Left lung (tissue), 10 donors: ENCODE data around the gene GABARAP. TPM values are rescaled to one million over a fixed set of nuclear protein-coding genes. Genes with fewer than 3 reads are reported as not detected.

ENCODE experiments used
- ATAC-seq: fragments of 200-7000 bp; cut with Tn5 transposase; one replicate; pipeline ENCODE4 v1.9.1; 2020; ENCODE audit warnings: moderate library complexity
- DNase-seq, 4 donors: peaks; one replicate each; pipeline ENCODE4 v3.0.0-alpha.2; 2013 to 2020
- H3K27ac ChIP-seq, 2 donors: fragments of 200-600 bp; sonication (generic) in 1 of 2; one replicate each; pipeline versions ENCODE4 v1.5.0 to v1.8.0; 2020 to 2021
- H3K27me3 ChIP-seq, 2 donors: fragments of 200-600 bp; sonication (generic) in 1 of 2; one replicate each; pipeline versions ENCODE4 v1.5.0 to v1.8.0; 2020 to 2021
- H3K36me3 ChIP-seq, 2 donors: fragments of 200-600 bp; sonication (generic) in 1 of 2; one replicate each; pipeline versions ENCODE4 v1.5.0 to v1.8.0; 2020 to 2021
- H3K4me1 ChIP-seq, 2 donors: fragments of 200-600 bp; one replicate each; pipeline ENCODE4 v1.8.0; 2021
- H3K4me3 ChIP-seq, 2 donors: fragments of 200-600 bp; sonication (generic) in 1 of 2; one replicate each; pipeline versions ENCODE4 v1.5.0 to v1.8.0; 2020 to 2021; ENCODE audit warnings: mild to moderate bottlenecking in 1 of 2
- H3K9me3 ChIP-seq, 2 donors: fragments of 200-600 bp; sonication (generic) in 1 of 2; one replicate each; pipeline versions ENCODE4 v1.5.0 to v1.8.0; 2020 to 2021
- intact Hi-C, 2 donors: fragments of 100-400 bp; cut with DNase I; formaldehyde crosslinking; loops; one replicate each; pipeline versions ENCODE4 v1.11.2 to v1.14.2; 2022
- polyA plus RNA-seq, 6 donors: library from polyadenylated mRNA; unstranded; fragments of 120-200 nt; gene quantifications; one replicate each; pipeline ENCODE4 v1.2.1, GENCODE V29; 2013; ENCODE audit not compliant: insufficient read length in 6 of 6
- total RNA-seq, 2 donors: library from RNA; stranded (reverse); fragmentation: NEBNext Ultra II Directional; extraction: Animal tissue kit (Norgen Biotek cat#: 25700); gene quantifications; one replicate each; pipeline ENCODE4 v1.2.1, GENCODE V29; 2021
- TF ChIP-seq, protein P1 (sequence below), 2 donors: fragments of 200-600 bp; sonication (generic) in 1 of 2; IDR thresholded peaks; one replicate each; pipeline versions ENCODE4 v1.5.0 to v1.8.0; 2021; ENCODE audit warnings: antibody characterized with exemption in 2 of 2
- donor health status: DM: no; HTN: yes; CAD: no.
- donor health status: DM: no; HTN: no; CAD: no.

The GABARAP gene
- total and polyA plus RNA-seq, 8 donors: 442 to 559 (median 492) TPM

DNA sequence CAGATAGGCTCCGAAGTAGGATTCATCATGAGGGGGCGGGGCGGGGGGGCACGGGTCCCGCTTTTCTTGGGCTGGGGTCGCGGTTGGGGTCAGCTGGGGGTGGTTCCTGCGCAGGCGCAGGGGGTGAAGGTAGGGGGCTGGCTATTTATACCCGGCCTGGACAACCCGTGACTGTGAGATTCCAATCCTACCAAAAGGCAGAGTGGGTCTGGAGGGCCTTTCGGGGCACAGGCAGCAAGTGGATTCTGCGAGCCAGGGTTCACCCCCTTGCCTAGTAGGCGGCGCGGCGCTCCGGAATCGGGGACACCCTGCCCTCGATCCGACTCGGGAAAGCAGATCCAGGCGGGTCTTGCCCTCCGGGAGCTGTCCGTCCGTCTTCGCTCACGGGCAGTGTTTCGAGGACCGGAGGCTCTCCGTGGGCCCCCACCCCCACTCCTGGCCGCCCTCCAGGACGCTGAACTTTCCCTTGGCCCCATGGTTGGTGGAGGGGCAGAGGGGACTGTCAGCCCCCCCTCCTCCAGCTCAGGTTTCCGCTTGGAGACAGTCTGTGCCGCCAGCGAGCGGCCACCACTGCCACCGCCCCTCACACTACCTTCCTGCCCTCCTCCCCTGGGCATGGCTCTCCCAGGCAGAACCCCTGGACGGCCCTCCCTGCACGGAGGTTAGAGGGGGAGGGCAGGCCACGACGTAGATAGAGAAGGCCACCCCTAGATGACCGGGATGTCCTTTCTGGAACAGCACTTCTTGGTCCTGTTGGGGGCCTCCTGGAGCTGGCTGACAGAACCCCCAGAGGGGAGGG is 39.9 kb upstream of the GABARAP start:
- H3K27ac ChIP-seq: no peak overlapping the region
- no peaks in the 10 kb centered on the region for H3K9me3 ChIP-seq
- H3K27me3 ChIP-seq: peaks cover 0 to 45% of the 10 kb centered on the region in 2 donors
- H3K36me3 ChIP-seq: no peaks in the 10 kb centered on the region
- DNase-seq: no peak
- intact Hi-C loops: no loop called here
- no peak for ATAC-seq
- TF ChIP-seq, protein P1, sequence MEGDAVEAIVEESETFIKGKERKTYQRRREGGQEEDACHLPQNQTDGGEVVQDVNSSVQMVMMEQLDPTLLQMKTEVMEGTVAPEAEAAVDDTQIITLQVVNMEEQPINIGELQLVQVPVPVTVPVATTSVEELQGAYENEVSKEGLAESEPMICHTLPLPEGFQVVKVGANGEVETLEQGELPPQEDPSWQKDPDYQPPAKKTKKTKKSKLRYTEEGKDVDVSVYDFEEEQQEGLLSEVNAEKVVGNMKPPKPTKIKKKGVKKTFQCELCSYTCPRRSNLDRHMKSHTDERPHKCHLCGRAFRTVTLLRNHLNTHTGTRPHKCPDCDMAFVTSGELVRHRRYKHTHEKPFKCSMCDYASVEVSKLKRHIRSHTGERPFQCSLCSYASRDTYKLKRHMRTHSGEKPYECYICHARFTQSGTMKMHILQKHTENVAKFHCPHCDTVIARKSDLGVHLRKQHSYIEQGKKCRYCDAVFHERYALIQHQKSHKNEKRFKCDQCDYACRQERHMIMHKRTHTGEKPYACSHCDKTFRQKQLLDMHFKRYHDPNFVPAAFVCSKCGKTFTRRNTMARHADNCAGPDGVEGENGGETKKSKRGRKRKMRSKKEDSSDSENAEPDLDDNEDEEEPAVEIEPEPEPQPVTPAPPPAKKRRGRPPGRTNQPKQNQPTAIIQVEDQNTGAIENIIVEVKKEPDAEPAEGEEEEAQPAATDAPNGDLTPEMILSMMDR (IDR thresholded peaks at IDR 0.05): no peak
- H3K4me3 ChIP-seq: peak overlapping the region; percentile 31 to 46
- H3K4me1 ChIP-seq: peaks cover 17 to 24% of the 10 kb centered on the region in 2 donors

DNA sequence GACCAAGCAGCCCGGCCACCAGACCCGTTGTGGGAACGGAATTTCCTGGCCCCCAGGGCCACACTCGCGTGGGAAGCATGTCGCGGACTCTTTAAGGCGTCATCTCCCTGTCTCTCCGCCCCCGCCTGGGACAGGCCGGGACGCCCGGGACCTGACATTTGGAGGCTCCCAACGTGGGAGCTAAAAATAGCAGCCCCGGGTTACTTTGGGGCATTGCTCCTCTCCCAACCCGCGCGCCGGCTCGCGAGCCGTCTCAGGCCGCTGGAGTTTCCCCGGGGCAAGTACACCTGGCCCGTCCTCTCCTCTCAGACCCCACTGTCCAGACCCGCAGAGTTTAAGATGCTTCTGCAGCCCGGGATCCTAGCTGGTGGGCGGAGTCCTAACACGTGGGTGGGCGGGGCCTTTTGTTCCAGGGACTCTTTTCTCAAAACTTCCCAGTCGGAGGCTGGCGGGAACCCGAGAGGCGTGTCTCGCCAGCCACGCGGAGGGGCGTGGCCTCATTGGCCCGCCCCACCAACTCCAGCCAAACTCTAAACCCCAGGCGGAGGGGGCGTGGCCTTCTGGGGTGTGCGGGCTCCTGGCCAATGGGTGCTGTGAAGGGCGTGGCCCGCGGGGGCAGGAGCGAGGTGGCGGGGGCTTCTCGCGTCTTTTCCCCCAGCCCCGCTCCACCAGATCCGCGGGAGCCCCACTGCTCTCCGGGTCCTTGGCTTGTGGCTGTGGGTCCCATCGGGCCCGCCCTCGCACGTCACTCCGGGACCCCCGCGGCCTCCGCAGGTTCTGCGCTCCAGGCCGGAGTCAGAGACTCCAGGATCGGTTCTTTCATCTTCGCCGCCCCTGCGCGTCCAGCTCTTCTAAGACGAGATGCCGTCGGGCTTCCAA is 39.1 kb upstream of the GABARAP start, which contains the start of gene SLC2A4:
SLC2A4 (plus strand) TSS at position 645 of the 879 bp plus-strand sequence; CDS start at position 862, 217 bp downstream.
- TF ChIP-seq, protein P1 (IDR thresholded peaks at IDR 0.05): no peak
- Histone ChIP-seq H3K27ac (peak within 1 kb of the TSS; percentile 62 to 65), H3K4me3 (peak within 1 kb of the TSS; percentile 31 to 46), H3K36me3 (no peaks in the 10 kb centered on the region), H3K9me3 (no peaks in the 10 kb centered on the region), H3K27me3 (peaks cover 0 to 39% of the 10 kb centered on the region in 2 donors), H3K4me1 (peaks cover 17 to 24% of the 10 kb centered on the region in 2 donors)
- intact Hi-C loops: no loop called here
- ATAC-seq (peak; percentile 94), DNase-seq (peak; percentile 77 to 96 (median 94))

DNA sequence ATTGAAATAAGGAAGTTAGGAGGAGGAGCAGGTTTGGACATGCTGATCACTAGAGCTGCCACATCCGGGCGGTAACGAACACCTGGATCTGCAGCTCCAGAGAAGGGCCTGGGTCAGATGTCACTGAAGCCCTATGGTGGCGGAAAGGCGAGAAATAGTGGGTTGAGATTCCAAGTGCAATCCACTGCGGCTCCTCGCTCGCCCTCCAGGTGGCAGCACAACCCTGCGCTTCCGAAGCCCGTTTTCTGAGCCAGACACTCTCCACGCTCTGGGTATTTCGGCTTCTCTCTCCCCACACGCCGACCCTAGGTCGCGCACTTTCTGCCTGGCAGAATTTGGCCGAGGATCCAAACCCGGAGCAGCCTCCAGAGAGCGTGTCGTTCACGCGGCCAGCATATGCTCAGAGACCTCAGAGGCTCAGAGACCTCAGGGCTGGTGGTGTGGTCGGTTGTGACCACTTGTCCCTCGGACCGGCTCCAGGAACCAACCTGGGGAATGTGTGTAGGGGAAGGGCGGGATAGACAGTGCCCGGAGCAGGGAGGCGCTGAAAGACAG is 38.3 kb upstream of the GABARAP start:
- H3K4me1 ChIP-seq: peaks cover 17 to 24% of the 10 kb centered on the region in 2 donors
- H3K36me3 ChIP-seq: no peaks in the 10 kb centered on the region
- H3K27ac ChIP-seq: peak overlapping the region; percentile 62 to 65
- intact Hi-C loops: no loop called here
- ATAC-seq (peak; percentile 93), DNase-seq (peak; percentile 82 to 93 (median 86))
- H3K27me3 ChIP-seq: peaks cover 0 to 36% of the 10 kb centered on the region in 2 donors
- TF ChIP-seq, protein P1 (IDR thresholded peaks at IDR 0.05): peak; percentile 95 to 96
- no peaks in the 10 kb centered on the region for H3K9me3 ChIP-seq
- H3K4me3 ChIP-seq: peak overlapping the region; percentile 31 to 46

DNA sequence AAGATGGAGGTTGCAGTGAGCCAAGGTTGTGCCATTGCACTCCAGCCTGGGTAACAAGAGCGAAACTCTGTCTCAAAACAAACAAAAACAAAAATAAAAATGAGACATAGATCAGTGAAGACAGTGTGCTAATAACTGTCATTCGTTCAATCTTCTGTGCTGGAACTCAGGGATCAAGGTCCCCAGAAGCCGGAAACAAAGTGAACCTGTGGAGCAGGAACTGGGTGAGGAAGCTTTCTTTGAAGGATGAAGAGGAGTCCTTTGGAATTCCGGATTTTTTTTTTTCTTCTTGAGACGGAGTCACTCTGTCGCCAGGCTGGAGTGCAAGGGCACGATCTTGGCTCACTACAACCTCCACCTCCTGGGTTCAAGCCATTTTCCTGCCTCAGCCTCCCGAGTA is 37.2 kb upstream of the GABARAP start:
- no peaks in the 10 kb centered on the region for H3K36me3 ChIP-seq
- DNase-seq (no peak), ATAC-seq (no peak)
- no peaks in the 10 kb centered on the region for H3K9me3 ChIP-seq
- H3K4me3 ChIP-seq: no peak overlapping the region
- TF ChIP-seq, protein P1 (IDR thresholded peaks at IDR 0.05): no peak
- H3K27ac ChIP-seq: no peak overlapping the region
- intact Hi-C loops: no loop called here
- peaks cover 0 to 36% of the 10 kb centered on the region in 2 donors for H3K27me3 ChIP-seq
- peaks cover 17 to 24% of the 10 kb centered on the region in 2 donors for H3K4me1 ChIP-seq
